ENCODE results near the gene DCLK1. TPM values are rescaled to one million over a fixed set of nuclear protein-coding genes. Genes with fewer than 3 reads are reported as not detected.

DCLK1 gene
- total RNA-seq, 1 donor from 2014 or later, result 22.6 TPM

GRCh38 chr13:35843272-35843671 is 287.9 kb downstream of the DCLK1 start:
- DNase-seq (ENCODE audit: low spot score in 2 of 2), result no peak
- Histone ChIP-seq H3K36me3 (no peaks in the 10 kb centered on the region), H3K9me3 (no peaks in the 10 kb centered on the region), H3K4me1 (peaks cover 0 to 6% of the 10 kb centered on the region in 2 donors), H3K27ac (no peak overlapping the region), H3K27me3 (no peaks in the 10 kb centered on the region), H3K4me3 (no peak overlapping the region)
- no peak for TF ChIP-seq CTCF (IDR thresholded peaks at IDR 0.05)
- intact Hi-C loops (cut with DNase I), result no loop called here

DNA sequence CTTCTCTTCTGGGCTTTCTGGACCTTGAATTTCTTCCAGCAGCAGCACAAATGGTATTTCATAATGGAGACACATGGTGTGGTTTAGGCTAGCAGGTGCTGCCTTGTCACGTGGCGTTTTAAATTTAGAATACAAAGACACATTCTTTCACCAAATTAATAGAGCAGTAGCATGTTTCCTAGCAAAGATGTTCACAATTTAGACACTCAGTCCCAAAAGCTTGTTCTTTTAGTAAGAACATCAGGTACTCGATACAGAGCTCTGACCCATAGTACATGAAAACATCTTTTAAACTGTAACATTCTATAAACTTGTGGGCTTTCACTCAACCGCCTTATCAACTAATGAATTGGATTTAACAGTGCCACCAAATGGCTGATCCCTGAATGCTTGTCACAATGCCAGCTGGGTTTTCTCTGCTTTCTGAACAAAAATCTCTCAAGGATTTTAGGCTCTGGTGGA is 290.1 kb downstream of the DCLK1 start:
- H3K27me3 ChIP-seq, result no peaks in the 10 kb centered on the region
- peaks cover 0 to 6% of the 10 kb centered on the region in 2 donors for H3K4me1 ChIP-seq
- no peaks in the 10 kb centered on the region for H3K9me3 ChIP-seq
- H3K27ac ChIP-seq, result no peak overlapping the region
- TF ChIP-seq CTCF (IDR thresholded peaks at IDR 0.05), result no peak
- H3K4me3 ChIP-seq, result no peak overlapping the region
- intact Hi-C loops (cut with DNase I), result no loop called here
- no peak for DNase-seq (ENCODE audit: low spot score in 2 of 2)
- no peaks in the 10 kb centered on the region for H3K36me3 ChIP-seq

GRCh38 chr13:35839806-35840205 is 291.4 kb downstream of the DCLK1 start:
- Histone ChIP-seq H3K27ac (peak overlapping the region; percentile 29 to 31), H3K9me3 (no peaks in the 10 kb centered on the region), H3K4me1 (peaks cover 0 to 7% of the 10 kb centered on the region in 2 donors), H3K4me3 (no peak overlapping the region), H3K27me3 (no peaks in the 10 kb centered on the region), H3K36me3 (no peaks in the 10 kb centered on the region)
- intact Hi-C loops (cut with DNase I), result no loop called here
- no peak for TF ChIP-seq CTCF (IDR thresholded peaks at IDR 0.05)
- DNase-seq (ENCODE audit: low spot score in 2 of 2), result no peak

GRCh38 chr13:35838356-35838755 is 292.8 kb downstream of the DCLK1 start:
- Histone ChIP-seq H3K27ac (no peak overlapping the region), H3K27me3 (no peaks in the 10 kb centered on the region), H3K36me3 (no peaks in the 10 kb centered on the region), H3K9me3 (no peaks in the 10 kb centered on the region), H3K4me1 (peaks cover 0 to 13% of the 10 kb centered on the region in 2 donors), H3K4me3 (no peak overlapping the region)
- DNase-seq (ENCODE audit: low spot score in 2 of 2), result no peak
- TF ChIP-seq CTCF (IDR thresholded peaks at IDR 0.05), result no peak
- intact Hi-C loops (cut with DNase I), result no loop called here

- Histone ChIP-seq H3K27ac (no peak overlapping the region), H3K9me3 (no peaks in the 10 kb centered on the region), H3K4me1 (peaks cover 0 to 18% of the 10 kb centered on the region in 2 donors), H3K27me3 (no peaks in the 10 kb centered on the region), H3K4me3 (no peak overlapping the region), H3K36me3 (no peaks in the 10 kb centered on the region)
- intact Hi-C loops (cut with DNase I), result no loop called here
- TF ChIP-seq CTCF (IDR thresholded peaks at IDR 0.05), result no peak
- no peak for DNase-seq (ENCODE audit: low spot score in 2 of 2)
Measured at GRCh38 chr13:35836446-35836845, 294.7 kb downstream of the DCLK1 start.

DNA sequence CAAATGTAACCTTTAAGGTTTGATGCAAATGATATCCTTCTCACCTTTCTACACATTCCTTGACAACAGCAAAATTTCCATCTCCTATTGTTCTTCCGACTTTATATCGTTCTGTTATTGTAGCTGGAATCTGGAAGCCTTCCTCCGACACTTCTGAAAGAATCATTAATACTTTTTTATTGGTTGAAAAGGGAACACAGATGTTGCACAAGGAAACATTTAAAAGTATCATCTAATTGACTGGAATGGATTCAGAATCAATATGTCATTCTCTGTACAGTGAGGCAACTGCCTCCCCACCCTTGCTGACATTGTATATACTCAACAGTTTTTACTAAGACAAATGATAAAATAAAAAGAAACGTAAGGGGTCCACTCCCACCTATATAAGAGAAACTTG is 295.2 kb downstream of the DCLK1 start:
- no peak overlapping the region for H3K4me3 ChIP-seq
- TF ChIP-seq CTCF (IDR thresholded peaks at IDR 0.05), result no peak
- no peak for DNase-seq (ENCODE audit: low spot score in 2 of 2)
- no peaks in the 10 kb centered on the region for H3K36me3 ChIP-seq
- intact Hi-C loops (cut with DNase I), result no loop called here
- H3K27me3 ChIP-seq, result no peaks in the 10 kb centered on the region
- no peaks in the 10 kb centered on the region for H3K9me3 ChIP-seq
- H3K4me1 ChIP-seq, result peaks cover 0 to 18% of the 10 kb centered on the region in 2 donors
- no peak overlapping the region for H3K27ac ChIP-seq

Data from ascending aorta (tissue), 2 donors.